ENCODE results near the gene CDKAL1. TPM values are rescaled to one million over a fixed set of nuclear protein-coding genes. Genes with fewer than 3 reads are reported as not detected.

CDKAL1 gene
- total and polyA plus RNA-seq, 10 of the 15 experiments (the other 5 are each of a cell fraction or from before 2014, with no cell fraction given), result 10.7 to 26.9 (median 17.3) TPM

- no TSS peak for BruUV-seq (replicated peaks)
- WGBS (ENCODE audit: insufficient coverage, insufficient replicate concordance, low lambda C conversion rate, missing lambda C conversion rate), result 97% methylated on average over 1 of the region's 1 CpG
- SMC1A ChIA-PET (ENCODE audit: uncharacterized antibody, unreplicated experiment), result interaction anchor here (0.7 to 1.4 kb wide), 2 partner anchors 20 to 56 kb away, joined by 3 read pairs; no protein-coding TSS in a partner anchor
- Histone ChIP-seq H3K4me1 (ENCODE audit: control insufficient read depth, insufficient read depth, low read length) (no peaks in the 10 kb centered on the region), H3K4me2 (ENCODE audit: control insufficient read depth, insufficient read depth) (no peak overlapping the region), H4K20me1 (ENCODE audit: control insufficient read depth, insufficient read depth) (no peaks in the 10 kb centered on the region), H3K4me3 (no peak overlapping the region), H2AFZ (ENCODE audit: control insufficient read depth, low read depth, low read length) (no peak overlapping the region), H3K9ac (ENCODE audit: control insufficient read depth, insufficient read depth, low read length) (no peak overlapping the region), H3K27me3 (replicated peaks in 1 of 2; ENCODE audit: control insufficient read depth in 2 of 2, insufficient read depth in 2 of 2, low read length in 1 of 2) (no peaks in the 10 kb centered on the region), H3K9me3 (replicated peaks; ENCODE audit: control insufficient read depth, insufficient read depth, low read length) (no peaks in the 10 kb centered on the region; the same call in 2 of the 3 replicates), H3K27ac (ENCODE audit: control insufficient read depth, insufficient read depth) (no peak overlapping the region), H3K36me3 (ENCODE audit: control insufficient read depth in 2 of 2, insufficient read depth in 2 of 2, low read length in 1 of 2) (no peaks in the 10 kb centered on the region), H3K79me2 (ENCODE audit: control insufficient read depth, insufficient read depth, low read length) (no peaks in the 10 kb centered on the region)
- FAIRE-seq (no peak), ATAC-seq (no peak), DNase-seq (ENCODE audit: low read depth, low spot score) (no peak)
- in situ Hi-C loops (cut with MboI), result no loop called here
- RAD21 ChIA-PET (ENCODE audit: unreplicated experiment), result no interaction called here
- TF ChIP-seq IRF4 (IDR thresholded peaks at IDR 0.05; ENCODE audit: low read depth, low read length), result no peak
- TF ChIP-seq, protein P1, sequence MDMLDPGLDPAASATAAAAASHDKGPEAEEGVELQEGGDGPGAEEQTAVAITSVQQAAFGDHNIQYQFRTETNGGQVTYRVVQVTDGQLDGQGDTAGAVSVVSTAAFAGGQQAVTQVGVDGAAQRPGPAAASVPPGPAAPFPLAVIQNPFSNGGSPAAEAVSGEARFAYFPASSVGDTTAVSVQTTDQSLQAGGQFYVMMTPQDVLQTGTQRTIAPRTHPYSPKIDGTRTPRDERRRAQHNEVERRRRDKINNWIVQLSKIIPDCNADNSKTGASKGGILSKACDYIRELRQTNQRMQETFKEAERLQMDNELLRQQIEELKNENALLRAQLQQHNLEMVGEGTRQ (IDR thresholded peaks at IDR 0.05; ENCODE audit: borderline replicate concordance, low read depth, low read length), result no peak
- TF ChIP-seq IKZF1 (conservative IDR thresholded peaks at IDR 0.05), result no peak
- no peak for TF ChIP-seq RELB (IDR thresholded peaks at IDR 0.05; ENCODE audit: low read depth)
- TF ChIP-seq NFIC (IDR thresholded peaks at IDR 0.05; ENCODE audit: low read depth, low read length), result no peak
- TF ChIP-seq EGR1 (IDR thresholded peaks at IDR 0.05; ENCODE audit: borderline replicate concordance in 1 of 2, low read depth in 2 of 2, low read length in 2 of 2), result no peak
- TF ChIP-seq FOS (IDR thresholded peaks at IDR 0.05; ENCODE audit: borderline replicate concordance, extremely low read depth, insufficient read length), result no peak
- no peak for TF ChIP-seq TCF12 (IDR thresholded peaks at IDR 0.05; ENCODE audit: low read depth, low read length)
- no peak for TF ChIP-seq NR2C1 (IDR thresholded peaks at IDR 0.05)
- no peak for TF ChIP-seq SMAD1 (IDR thresholded peaks at IDR 0.05; ENCODE audit: low read depth, partially characterized antibody)
- TF ChIP-seq RFX5 (IDR thresholded peaks at IDR 0.05; ENCODE audit: low read depth, low read length), result no peak
- no peak for TF ChIP-seq ZZZ3 (IDR thresholded peaks at IDR 0.05; ENCODE audit: control insufficient read depth, insufficient read length, low read depth)
- no peak for TF ChIP-seq FOXK2 (IDR thresholded peaks at IDR 0.05)
- no peak for TF ChIP-seq MEF2A (IDR thresholded peaks at IDR 0.05; ENCODE audit: insufficient read depth, low read depth, low read length)
- TF ChIP-seq PAX8 (IDR thresholded peaks at IDR 0.05), result no peak
- TF ChIP-seq, protein P2, sequence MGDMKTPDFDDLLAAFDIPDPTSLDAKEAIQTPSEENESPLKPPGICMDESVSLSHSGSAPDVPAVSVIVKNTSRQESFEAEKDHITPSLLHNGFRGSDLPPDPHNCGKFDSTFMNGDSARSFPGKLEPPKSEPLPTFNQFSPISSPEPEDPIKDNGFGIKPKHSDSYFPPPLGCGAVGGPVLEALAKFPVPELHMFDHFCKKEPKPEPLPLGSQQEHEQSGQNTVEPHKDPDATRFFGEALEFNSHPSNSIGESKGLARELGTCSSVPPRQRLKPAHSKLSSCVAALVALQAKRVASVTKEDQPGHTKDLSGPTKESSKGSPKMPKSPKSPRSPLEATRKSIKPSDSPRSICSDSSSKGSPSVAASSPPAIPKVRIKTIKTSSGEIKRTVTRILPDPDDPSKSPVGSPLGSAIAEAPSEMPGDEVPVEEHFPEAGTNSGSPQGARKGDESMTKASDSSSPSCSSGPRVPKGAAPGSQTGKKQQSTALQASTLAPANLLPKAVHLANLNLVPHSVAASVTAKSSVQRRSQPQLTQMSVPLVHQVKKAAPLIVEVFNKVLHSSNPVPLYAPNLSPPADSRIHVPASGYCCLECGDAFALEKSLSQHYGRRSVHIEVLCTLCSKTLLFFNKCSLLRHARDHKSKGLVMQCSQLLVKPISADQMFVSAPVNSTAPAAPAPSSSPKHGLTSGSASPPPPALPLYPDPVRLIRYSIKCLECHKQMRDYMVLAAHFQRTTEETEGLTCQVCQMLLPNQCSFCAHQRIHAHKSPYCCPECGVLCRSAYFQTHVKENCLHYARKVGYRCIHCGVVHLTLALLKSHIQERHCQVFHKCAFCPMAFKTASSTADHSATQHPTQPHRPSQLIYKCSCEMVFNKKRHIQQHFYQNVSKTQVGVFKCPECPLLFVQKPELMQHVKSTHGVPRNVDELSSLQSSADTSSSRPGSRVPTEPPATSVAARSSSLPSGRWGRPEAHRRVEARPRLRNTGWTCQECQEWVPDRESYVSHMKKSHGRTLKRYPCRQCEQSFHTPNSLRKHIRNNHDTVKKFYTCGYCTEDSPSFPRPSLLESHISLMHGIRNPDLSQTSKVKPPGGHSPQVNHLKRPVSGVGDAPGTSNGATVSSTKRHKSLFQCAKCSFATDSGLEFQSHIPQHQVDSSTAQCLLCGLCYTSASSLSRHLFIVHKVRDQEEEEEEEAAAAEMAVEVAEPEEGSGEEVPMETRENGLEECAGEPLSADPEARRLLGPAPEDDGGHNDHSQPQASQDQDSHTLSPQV (IDR thresholded peaks at IDR 0.05), result no peak
- TF ChIP-seq SIX5 (IDR thresholded peaks at IDR 0.05; ENCODE audit: low read depth, low read length, severe bottlenecking), result no peak
- TF ChIP-seq RBBP5 (conservative IDR thresholded peaks at IDR 0.05), result no peak
- no peak for TF ChIP-seq MYB (IDR thresholded peaks at IDR 0.05; ENCODE audit: borderline replicate concordance, low read depth, low read length)
- CTCF ChIA-PET, result interaction anchor here (1.1 kb wide), 1 partner anchor 8 kb away, joined by 5 read pairs; no protein-coding TSS in a partner anchor
- POLR2A ChIA-PET, result no interaction called here
- intact Hi-C loops (cut with micrococcal nuclease; ENCODE audit: unreplicated experiment), result no loop called here
Measured at GRCh38 chr6:20949138-20949537, 414.9 kb downstream of the CDKAL1 start.
